Neutrophil (primary cell): ENCODE results near the gene SGSM1.

Source experiments
- H3K27ac ChIP-seq: fragments of 200-600 bp; sonication (generic); 2 replicates; pipeline ENCODE4 v1.5.1; 2016; ENCODE audit warnings: mild to moderate bottlenecking, moderate library complexity
- H3K27me3 ChIP-seq: fragments of 200-600 bp; sonication (generic); 2 replicates; pipeline ENCODE4 v1.6.0; 2016; ENCODE audit warnings: mild to moderate bottlenecking
- H3K36me3 ChIP-seq: fragments of 200-600 bp; sonication (generic); 2 replicates; pipeline ENCODE4 v1.5.1; 2017
- H3K4me1 ChIP-seq, 2 experiments: fragments of 200-600 bp in 1 of 2; sonication (generic) in 1 of 2; 1 replicate in 1 of 2; 2 replicates in 1 of 2; pipeline versions ENCODE4 v1.5.1 to v1.6.1; 2013 to 2016; ENCODE audit warnings: low read depth in 1 of 2, low read length in 1 of 2, mild to moderate bottlenecking in 1 of 2, moderate library complexity in 1 of 2; ENCODE audit not compliant: control insufficient read depth in 1 of 2, insufficient read depth in 1 of 2
- H3K4me3 ChIP-seq, 2 experiments: fragments of 200-600 bp in 1 of 2; sonication (generic) in 1 of 2; 1 replicate in 1 of 2; 2 replicates in 1 of 2; pipeline ENCODE4 v1.5.1; 2013 to 2016; ENCODE audit warnings: low read depth in 1 of 2, low read length in 1 of 2, mild to moderate bottlenecking in 1 of 2, moderate library complexity in 1 of 2
- H3K9me3 ChIP-seq: fragments of 200-600 bp; sonication (generic); 2 replicates; pipeline ENCODE4 v1.5.1; 2016
- TF ChIP-seq, protein P1 (sequence below): fragments of 200-600 bp; sonication (generic); IDR thresholded peaks from 2 replicates; pipeline ENCODE4 v1.5.1; 2016; ENCODE audit warnings: antibody characterized with exemption

Gene SGSM1

DNA sequence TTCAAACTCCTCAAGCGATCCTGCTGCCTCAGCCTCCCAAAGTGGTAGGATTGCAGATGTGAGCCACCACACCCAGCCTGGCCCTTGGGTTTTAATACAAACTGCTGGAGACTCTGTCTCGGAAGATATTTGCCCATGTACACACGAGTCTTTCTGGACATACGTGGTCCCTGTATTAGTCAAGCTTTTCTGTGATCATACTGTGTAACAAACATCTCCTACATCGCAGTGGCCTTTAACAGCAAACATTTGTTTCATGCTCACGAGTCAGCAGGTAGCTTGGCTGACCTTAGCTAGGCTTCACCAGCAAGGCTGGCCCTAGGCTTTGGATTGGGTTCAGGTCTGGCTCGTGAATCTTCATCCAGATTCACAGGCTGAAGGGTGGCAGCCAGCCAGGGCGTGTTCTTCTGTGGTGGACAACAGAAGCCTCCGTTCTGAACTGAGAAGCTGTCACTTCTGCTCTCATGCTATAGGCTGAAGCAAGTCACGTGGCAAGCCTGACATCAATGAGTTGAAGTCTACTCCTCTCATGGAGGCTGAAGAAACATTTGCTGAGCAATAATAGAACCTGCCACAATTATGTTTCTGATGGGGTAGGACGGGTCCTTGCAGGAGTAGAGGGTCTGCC is 155.3 kb downstream of the SGSM1 start:
- TF ChIP-seq, protein P1, sequence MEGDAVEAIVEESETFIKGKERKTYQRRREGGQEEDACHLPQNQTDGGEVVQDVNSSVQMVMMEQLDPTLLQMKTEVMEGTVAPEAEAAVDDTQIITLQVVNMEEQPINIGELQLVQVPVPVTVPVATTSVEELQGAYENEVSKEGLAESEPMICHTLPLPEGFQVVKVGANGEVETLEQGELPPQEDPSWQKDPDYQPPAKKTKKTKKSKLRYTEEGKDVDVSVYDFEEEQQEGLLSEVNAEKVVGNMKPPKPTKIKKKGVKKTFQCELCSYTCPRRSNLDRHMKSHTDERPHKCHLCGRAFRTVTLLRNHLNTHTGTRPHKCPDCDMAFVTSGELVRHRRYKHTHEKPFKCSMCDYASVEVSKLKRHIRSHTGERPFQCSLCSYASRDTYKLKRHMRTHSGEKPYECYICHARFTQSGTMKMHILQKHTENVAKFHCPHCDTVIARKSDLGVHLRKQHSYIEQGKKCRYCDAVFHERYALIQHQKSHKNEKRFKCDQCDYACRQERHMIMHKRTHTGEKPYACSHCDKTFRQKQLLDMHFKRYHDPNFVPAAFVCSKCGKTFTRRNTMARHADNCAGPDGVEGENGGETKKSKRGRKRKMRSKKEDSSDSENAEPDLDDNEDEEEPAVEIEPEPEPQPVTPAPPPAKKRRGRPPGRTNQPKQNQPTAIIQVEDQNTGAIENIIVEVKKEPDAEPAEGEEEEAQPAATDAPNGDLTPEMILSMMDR = no peak
- Histone ChIP-seq H3K36me3 (no peaks in the 10 kb centered on the region), H3K9me3 (no peaks in the 10 kb centered on the region), H3K4me1 (no peaks in the 10 kb centered on the region), H3K27ac (no peak overlapping the region), H3K4me3 (no peak overlapping the region), H3K27me3 (no peaks in the 10 kb centered on the region)

DNA sequence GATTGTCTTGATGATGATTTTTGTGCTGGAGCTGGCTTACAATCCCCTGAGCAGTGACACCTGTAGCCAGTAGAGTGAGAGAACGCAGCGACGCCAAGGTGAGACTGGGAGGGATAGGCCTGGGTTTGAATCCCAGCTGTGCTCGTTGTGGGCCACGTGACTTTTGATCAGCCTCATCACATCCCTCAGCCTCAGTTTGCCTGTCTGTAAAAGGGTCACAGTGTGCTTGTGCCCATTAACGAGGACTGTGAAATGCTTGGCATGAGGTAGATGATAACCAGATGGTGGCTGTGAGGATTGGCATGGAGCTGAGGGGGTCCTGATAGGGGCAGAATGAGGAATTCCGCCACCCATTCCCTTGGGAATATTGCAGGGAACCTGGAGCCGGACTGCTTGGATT is 156.1 kb downstream of the SGSM1 start:
- no peaks in the 10 kb centered on the region for H3K9me3 ChIP-seq
- H3K27me3 ChIP-seq = no peaks in the 10 kb centered on the region
- no peak overlapping the region for H3K27ac ChIP-seq
- H3K4me1 ChIP-seq = no peaks in the 10 kb centered on the region
- TF ChIP-seq, protein P1 = no peak
- H3K4me3 ChIP-seq = no peak overlapping the region
- no peaks in the 10 kb centered on the region for H3K36me3 ChIP-seq

DNA sequence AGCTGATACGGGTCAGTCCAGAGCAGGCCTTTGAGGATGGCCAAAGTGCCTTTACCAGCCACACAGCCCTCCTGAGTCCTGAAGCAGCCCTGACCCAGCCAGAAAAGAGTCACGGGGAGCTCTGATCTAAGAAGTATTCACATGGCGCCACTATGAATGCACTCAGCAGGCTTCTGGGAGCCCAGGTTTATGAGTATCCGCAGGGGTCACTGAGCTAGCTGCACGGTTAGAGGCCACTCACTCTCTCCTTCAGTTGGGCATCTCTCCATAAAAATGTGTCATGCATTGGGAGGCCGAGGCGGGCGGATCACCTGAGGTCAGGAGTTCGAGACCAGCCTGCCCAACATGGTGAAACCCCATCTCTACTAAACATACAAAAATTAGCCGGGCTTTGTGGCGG is 156.8 kb downstream of the SGSM1 start:
- Histone ChIP-seq H3K4me1 (no peaks in the 10 kb centered on the region), H3K4me3 (no peak overlapping the region), H3K27ac (no peak overlapping the region), H3K9me3 (no peaks in the 10 kb centered on the region), H3K27me3 (no peaks in the 10 kb centered on the region), H3K36me3 (no peaks in the 10 kb centered on the region)
- TF ChIP-seq, protein P1 = no peak

DNA sequence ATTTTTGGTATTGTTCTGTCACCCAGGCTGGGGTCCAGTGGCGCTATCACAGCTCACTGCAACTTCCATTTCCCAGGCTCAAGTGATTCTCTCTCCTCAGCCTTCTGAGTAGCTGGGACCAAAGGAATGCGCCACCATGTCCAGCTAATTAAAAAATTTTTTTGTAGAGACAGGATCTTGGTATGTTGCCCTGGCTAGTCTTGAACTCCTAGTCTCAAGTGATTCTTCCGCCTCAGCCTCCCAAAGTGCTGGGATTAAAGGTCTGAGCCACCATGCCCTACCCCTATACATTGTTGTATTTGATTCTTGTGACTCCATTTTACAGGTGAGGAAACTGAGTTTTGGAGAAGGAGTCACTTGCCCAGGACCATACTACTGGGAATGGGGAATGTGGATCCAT is 158.4 kb downstream of the SGSM1 start:
- TF ChIP-seq, protein P1 = no peak
- Histone ChIP-seq H3K4me1 (no peaks in the 10 kb centered on the region), H3K27me3 (no peaks in the 10 kb centered on the region), H3K4me3 (no peak overlapping the region), H3K27ac (no peak overlapping the region), H3K9me3 (no peaks in the 10 kb centered on the region), H3K36me3 (no peaks in the 10 kb centered on the region)

DNA sequence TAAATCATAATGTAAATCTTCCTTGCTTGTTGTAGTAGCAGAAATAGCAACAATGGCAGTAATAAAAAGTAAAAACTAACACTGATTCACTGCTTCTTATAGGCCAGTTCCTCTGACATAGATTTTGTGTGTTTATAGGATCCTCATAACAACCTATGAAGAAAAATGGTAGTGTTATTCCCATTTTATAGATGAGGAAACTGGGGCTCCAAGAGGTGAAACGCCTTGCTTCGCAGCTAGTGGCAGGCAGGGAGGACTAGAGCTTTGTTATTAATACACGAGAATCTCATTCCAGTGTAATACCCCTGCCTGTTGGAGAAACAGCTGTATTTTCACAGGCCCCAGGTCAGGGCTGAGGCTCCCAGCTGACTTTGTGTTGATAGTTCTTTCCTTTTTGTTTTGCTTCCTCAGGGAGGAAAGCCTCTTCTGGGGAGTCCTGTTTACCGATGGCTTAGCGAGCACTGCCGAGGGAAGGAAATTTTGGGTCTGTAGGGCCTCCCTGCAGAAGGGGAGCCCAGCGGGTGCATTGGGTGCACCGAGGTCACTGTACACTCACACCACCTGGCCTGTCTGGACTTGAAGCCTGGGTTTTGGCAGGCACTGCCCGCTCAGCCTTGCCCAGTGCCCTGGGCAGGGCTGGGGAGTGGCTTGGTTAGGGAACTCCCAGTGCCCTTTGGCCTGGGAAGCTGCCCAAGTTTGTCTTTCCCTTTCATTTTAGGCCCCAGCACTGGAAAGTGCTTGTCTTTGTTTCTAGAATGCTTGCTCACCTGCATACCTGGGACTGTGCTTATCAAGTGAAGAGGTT is 160.0 kb downstream of the SGSM1 start:
- Histone ChIP-seq H3K9me3 (no peaks in the 10 kb centered on the region), H3K4me1 (no peaks in the 10 kb centered on the region), H3K36me3 (no peaks in the 10 kb centered on the region), H3K4me3 (no peak overlapping the region), H3K27ac (no peak overlapping the region), H3K27me3 (no peaks in the 10 kb centered on the region)
- TF ChIP-seq, protein P1 = no peak
